Stimulated activated CD8-positive, alpha-beta memory T cell treated with anti-CD3 and anti-CD28 coated beads, Interleukin-2, amount 100 ng/mL, for 48 hours (primary cell): ENCODE data around the gene CCNT2.
"Not testable (repeated sequence)": the region's sequence is repeated elsewhere in the genome, so short reads cannot be mapped to it uniquely, and the experiment has no call there.

ENCODE experiments used
- DNase-seq, 2 donors: peaks; one replicate each; pipeline ENCODE4 v3.0.0-alpha.2; 2020; ENCODE audit warnings: low read depth in 2 of 2

The CCNT2 gene

GRCh38 chr2:134975281-134976009, 56.8 kb downstream of the CCNT2 start:
- no peak for DNase-seq

DNA sequence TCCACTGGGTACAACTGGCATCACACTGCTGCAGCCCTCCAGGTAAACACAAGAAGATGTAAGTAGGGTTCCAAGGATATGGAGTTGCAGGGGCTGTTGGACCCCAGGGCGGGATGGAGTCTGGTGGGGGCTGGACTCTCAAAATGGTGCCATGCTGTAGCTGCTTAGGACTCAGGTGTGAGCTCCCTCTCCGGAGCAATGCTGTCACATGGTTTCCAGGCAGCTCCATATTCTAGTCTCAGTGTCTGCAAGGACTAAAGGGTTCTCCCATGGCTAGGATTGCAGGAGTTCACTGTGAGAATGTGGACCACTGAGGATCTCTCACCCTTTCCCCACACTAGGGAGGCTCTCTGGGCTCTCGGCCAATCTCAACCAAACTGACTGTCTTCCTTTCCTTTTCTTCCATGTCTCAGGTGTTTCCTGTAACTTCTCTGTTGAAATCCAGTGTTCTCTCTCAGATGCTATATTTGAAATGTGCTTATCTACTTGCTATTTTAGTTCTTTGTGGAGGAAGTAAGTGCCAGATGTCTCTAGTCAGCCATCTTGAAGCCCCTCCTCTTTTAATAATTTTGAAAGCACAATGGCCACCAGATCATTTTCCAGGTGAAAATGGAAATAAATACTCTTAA, 57.6 kb downstream of the CCNT2 start:
- DNase-seq: no peak

GRCh38 chr2:134977104-134977503, 58.5 kb downstream of the CCNT2 start:
- not testable (repeated sequence) for DNase-seq

- DNase-seq: no peak
These were observed 60.6 kb downstream of the CCNT2 start for GRCh38 chr2:134979221-134979620.

DNA sequence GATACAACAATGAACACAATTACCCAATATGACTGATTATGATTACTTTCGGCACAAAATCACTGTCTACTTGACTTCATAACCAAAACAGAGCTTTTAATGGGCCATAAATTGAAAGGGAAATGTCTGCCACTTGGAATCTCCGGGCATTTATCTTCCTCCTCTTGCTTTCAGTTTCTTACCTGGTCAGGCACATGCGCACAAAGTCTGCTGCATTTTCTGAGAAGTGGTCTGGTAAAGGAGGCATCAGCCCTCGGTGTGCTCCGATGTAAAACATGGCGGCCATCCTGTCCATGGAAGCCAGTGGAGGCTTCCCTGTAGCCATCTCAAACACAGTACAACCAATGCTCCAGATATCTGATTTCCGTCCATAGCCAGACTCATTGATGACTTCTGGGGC, 62.0 kb downstream of the CCNT2 start:
- DNase-seq: no peak

DNA sequence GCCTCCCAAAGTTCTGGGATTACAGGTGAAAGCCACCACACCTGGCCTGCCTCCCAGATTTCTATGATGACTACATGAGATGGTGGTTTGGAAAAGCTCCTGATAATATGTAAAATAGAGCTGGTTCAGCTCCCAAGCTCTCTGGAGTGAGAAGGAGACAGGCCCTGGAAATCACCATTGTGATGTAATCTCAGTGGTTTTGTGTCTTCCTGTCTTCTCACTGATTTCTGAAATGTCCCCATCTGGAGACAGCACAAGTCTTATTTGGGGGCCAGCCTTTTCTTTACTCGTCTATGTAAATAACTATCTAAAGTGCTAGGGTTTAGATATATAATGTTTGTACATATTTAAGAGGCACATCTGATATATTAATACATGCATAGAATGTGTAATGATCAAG, 64.0 kb downstream of the CCNT2 start:
- no peak for DNase-seq

- no peak for DNase-seq
These were observed 66.4 kb downstream of the CCNT2 start for GRCh38 chr2:134985061-134985460.

DNA sequence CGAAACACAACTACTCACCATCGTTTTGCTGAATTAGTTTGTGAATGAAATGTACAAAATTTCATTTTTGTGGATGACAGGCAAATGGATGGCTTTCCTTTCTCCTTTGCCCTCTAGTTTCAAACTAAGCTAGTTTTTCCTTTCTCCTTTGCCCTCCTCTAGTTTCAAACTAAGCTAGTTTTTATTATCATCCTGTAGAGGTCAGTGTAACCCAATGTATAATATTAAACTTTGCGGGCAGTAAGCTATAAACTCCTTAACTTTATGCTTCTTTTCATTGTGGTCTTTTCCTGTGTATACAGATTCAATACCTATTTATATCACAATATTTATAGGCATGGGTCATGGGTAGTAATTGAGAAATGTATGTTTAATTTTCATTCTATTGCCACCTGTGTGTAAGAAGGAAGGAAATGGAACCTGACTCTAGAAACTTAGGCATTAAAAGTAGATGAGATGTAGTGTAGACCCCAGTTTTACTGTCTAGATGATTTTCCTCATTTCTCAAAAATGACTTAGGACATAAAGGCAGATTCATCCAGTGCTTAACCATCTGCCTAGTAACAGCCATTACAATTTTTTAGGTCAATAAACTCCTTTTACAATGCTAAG, 70.5 kb downstream of the CCNT2 start:
- no peak for DNase-seq

DNA sequence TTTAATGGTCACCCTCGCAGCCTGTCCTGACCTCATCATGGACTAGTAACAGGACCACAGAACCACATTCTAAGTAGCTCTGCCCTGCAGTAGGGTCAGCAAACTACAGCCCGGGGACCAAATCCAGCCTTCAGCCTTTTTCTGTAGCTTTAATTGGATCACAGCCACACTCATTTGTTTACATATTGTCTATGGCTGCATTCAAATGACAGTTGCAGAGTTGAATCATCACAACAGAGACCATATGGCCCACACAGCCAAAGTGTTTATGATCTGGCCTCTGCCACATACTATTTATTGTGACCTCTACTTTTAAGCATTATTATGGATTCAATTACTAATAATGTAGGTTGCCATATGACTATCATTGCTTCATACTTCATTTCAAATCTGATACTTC, 80.9 kb downstream of the CCNT2 start:
- DNase-seq: no peak

- no peak for DNase-seq
These were observed 84.2 kb downstream of the CCNT2 start for GRCh38 chr2:135002836-135003235.

DNA sequence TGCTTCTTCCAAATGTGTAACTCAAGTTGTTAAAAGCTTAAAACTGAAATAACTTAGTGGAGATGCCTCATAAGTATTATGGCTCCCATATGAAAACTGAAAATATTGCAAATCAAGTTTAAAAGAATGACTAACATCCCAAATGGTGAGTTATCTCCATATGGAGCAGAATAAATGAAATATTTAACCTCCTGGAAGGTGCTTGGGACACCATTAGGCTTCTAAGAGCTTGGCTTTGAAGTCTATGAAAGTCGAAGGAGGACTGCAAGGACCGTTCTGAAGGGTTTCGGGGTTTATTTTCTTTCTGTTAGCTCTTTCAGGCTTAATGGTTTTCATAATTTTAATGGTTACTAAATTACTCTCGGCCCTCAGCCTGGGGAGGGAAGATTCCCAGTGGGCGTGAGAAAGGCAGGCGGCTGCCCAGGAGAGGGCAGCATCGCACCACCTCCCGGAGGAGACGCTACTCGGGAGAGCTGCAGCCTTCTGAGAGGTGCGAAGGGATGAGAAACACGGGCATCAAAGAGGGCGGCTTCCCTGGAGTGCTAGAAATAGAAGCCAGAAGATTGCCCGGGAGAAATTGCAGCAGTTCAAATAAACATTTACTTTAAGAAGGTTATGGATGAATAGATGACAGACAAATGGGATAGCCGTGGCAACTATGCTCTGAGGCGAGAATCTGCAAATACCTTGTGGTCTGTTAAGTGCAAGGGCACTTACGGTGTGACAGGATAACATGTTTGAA, 85.6 kb downstream of the CCNT2 start:
- DNase-seq: peak; percentile 55 to 58

- no peak for DNase-seq
These were observed 87.1 kb downstream of the CCNT2 start for GRCh38 chr2:135005753-135006152.
